Stimulated activated CD8-positive, alpha-beta memory T cell treated with anti-CD3 and anti-CD28 coated beads, Interleukin-4, amount 100 ng/mL, for 48 hours (primary cell): ENCODE measurements around the gene GAN.

Source experiments
- DNase-seq: peaks from one replicate; pipeline ENCODE4 v3.0.0-alpha.2; 2020

The GAN gene

DNA sequence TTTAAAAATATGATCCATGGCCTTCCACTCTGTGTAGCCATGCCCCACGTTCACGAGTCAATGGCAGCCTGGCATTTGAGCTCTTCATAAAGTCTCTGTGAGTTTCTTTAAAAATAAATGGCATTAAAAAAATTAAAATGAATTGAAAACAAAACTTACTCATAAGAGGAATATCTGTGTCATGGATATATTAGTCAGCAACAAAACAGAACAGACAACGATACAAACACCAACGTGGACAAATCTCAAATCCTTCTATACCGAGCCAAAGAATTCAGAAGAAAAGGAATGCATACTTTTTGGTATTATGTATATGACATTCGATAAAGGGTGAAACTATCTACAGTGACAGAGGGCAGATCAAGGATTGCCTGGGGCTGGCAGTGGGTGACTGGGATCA is 121.6 kb downstream of the GAN start:
- DNase-seq: no peak

DNA sequence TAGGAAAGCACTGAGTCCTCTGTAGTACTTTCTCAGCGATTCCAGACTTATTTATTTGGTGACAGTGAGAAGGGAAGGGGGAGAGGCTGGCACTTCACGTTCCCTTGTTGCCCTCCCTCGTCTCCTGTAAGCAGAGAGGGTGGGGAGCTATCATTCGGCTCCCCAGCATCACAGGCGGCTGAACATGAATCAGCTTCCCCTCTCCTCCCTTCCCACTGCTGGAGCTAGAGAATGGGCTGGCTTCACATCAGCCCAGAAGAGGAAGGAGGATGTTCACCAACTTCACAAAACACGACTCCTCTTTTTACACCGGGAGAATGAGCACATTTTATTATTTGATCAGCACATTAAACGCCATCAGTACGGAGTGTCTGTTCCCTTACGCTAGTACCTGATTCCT is 123.1 kb downstream of the GAN start:
- no peak for DNase-seq
